Glutamatergic neuron (in vitro differentiated cells): Measurements from ENCODE around the gene CBFB. TPM values are rescaled to one million over a fixed set of nuclear protein-coding genes. Genes with fewer than 3 reads are reported as not detected.

Source experiments
- DNase-seq: peaks from one replicate; pipeline ENCODE4 v3.0.0; 2022
- H3K27ac Mint-ChIP-seq: one replicate; pipeline ENCODE4 v1.8.0; 2020; ENCODE audit warnings: mild to moderate bottlenecking, mixed read lengths, inconsistent platforms; ENCODE audit not compliant: unreplicated experiment
- H3K27me3 Mint-ChIP-seq: one replicate; pipeline ENCODE4 v1.8.0; 2020; ENCODE audit warnings: mild to moderate bottlenecking, moderate library complexity, mixed read lengths, inconsistent platforms; ENCODE audit not compliant: unreplicated experiment
- H3K36me3 Mint-ChIP-seq: one replicate; pipeline ENCODE4 v1.8.0; 2020; ENCODE audit warnings: mild to moderate bottlenecking, mixed read lengths, inconsistent platforms; ENCODE audit not compliant: unreplicated experiment
- H3K4me1 Mint-ChIP-seq: one replicate; pipeline ENCODE4 v1.8.0; 2020; ENCODE audit warnings: mild to moderate bottlenecking, low read depth, mixed read lengths, inconsistent platforms; ENCODE audit not compliant: unreplicated experiment
- H3K4me3 Mint-ChIP-seq: one replicate; pipeline ENCODE4 v1.8.0; 2020; ENCODE audit warnings: mild to moderate bottlenecking, mixed read lengths, inconsistent platforms; ENCODE audit not compliant: unreplicated experiment
- H3K9me3 Mint-ChIP-seq: one replicate; pipeline ENCODE4 v1.8.0; 2020; ENCODE audit warnings: mild to moderate bottlenecking, moderate library complexity, mixed read lengths, inconsistent platforms; ENCODE audit not compliant: unreplicated experiment
- CTCF ChIP-seq: fragments of 200-600 bp; sonication (generic); IDR thresholded peaks from one replicate; pipeline ENCODE4 v1.5.0; 2021; ENCODE audit not compliant: partially characterized antibody, unreplicated experiment
- total RNA-seq: library from RNA; stranded (reverse); fragmentation: NEBNext Ultra II Directional; extraction: Animal tissue kit (Norgen Biotek cat#: 25700); gene quantifications from one replicate; pipeline ENCODE4 v1.2.1, GENCODE V29; 2021; ENCODE audit not compliant: unreplicated experiment

Gene CBFB
- total RNA-seq, 1 donor from 2014 or later, result 168 TPM

- peaks cover 5% of the 10 kb centered on the region for H3K36me3 Mint-ChIP-seq
- no peaks in the 10 kb centered on the region for H3K27me3 Mint-ChIP-seq
- H3K27ac Mint-ChIP-seq, result no peak overlapping the region
- no peak for TF ChIP-seq CTCF
- H3K9me3 Mint-ChIP-seq, result peaks cover 4% of the 10 kb centered on the region
- DNase-seq, result no peak
- no peak overlapping the region for H3K4me3 Mint-ChIP-seq
- no peaks in the 10 kb centered on the region for H3K4me1 Mint-ChIP-seq
Observed at GRCh38 chr16:67137605-67138004, 108.7 kb downstream of the CBFB start.

GRCh38 chr16:67141391-67141790 lies 112.4 kb downstream of the CBFB start:
- H3K9me3 Mint-ChIP-seq, result peaks cover 2% of the 10 kb centered on the region
- peaks cover 5% of the 10 kb centered on the region for H3K36me3 Mint-ChIP-seq

GRCh38 chr16:67142342-67142741 lies 113.4 kb downstream of the CBFB start:
- Mint-ChIP-seq H3K36me3 (peaks cover 5% of the 10 kb centered on the region), H3K27me3 (no peaks in the 10 kb centered on the region), H3K9me3 (peaks cover 2% of the 10 kb centered on the region), H3K27ac (no peak overlapping the region), H3K4me1 (no peaks in the 10 kb centered on the region), H3K4me3 (no peak overlapping the region)
- DNase-seq, result no peak
- no peak for TF ChIP-seq CTCF

More at GRCh38 chr16:67141391-67141790, 112.4 kb downstream of the CBFB start:
- Mint-ChIP-seq H3K4me3 (no peak overlapping the region), H3K4me1 (no peaks in the 10 kb centered on the region), H3K27me3 (no peaks in the 10 kb centered on the region), H3K27ac (no peak overlapping the region)
- no peak for DNase-seq
- TF ChIP-seq CTCF, result no peak

- TF ChIP-seq CTCF, result no peak
- Mint-ChIP-seq H3K27ac (no peak overlapping the region), H3K4me3 (no peak overlapping the region), H3K27me3 (peaks cover 9% of the 10 kb centered on the region), H3K9me3 (peaks cover 4% of the 10 kb centered on the region), H3K36me3 (peaks cover 10% of the 10 kb centered on the region), H3K4me1 (no peaks in the 10 kb centered on the region)
- DNase-seq, result no peak
Observed at GRCh38 chr16:67144943-67145342, 116.0 kb downstream of the CBFB start.

- H3K4me1 Mint-ChIP-seq, result no peaks in the 10 kb centered on the region
- DNase-seq, result no peak
- H3K9me3 Mint-ChIP-seq, result peaks cover 4% of the 10 kb centered on the region
- no peak overlapping the region for H3K4me3 Mint-ChIP-seq
- H3K27me3 Mint-ChIP-seq, result peaks cover 9% of the 10 kb centered on the region
- no peak for TF ChIP-seq CTCF
- H3K36me3 Mint-ChIP-seq, result peaks cover 10% of the 10 kb centered on the region
- H3K27ac Mint-ChIP-seq, result no peak overlapping the region
Observed at GRCh38 chr16:67145746-67146145, 116.8 kb downstream of the CBFB start.
